Erythroblast (primary cell): ENCODE measurements around the gene PRKCE.

Experiments used
- GATA1 ChIP-seq: IDR thresholded peaks from 2 replicates; pipeline ENCODE4 v1.6.1; 2011; ENCODE audit warnings: low read depth, mild to moderate bottlenecking, control low read depth, low read length, moderate library complexity
- POLR2A ChIP-seq: IDR thresholded peaks from 2 replicates; pipeline ENCODE4 v1.6.1; 2011; ENCODE audit warnings: mild to moderate bottlenecking, low read length

DNA sequence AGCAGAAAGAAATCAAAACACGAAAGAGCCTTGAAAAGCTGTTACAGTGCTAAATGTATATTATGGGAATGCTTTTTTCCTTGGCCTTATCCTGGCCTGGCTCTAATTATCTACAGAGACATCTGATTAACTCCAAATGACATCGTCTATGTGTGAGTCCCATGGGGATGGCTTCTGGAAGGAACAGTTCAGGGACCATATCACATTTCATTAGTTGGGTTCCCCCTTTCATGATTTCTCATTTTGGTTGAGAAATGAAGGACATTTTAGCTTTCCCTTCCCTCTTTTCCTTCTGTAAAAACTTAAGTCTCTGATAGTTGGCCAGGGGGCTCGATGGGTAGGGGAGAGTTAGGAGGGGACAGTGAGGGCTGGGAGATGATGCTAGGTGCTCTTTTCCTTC, 116.7 kb downstream of the PRKCE start:
- TF ChIP-seq GATA1 = no peak
- TF ChIP-seq POLR2A = no peak
